Skin of body (tissue), 2 donors: ENCODE results near the gene GLDN. TPM values are rescaled to one million over a fixed set of nuclear protein-coding genes. Genes with fewer than 3 reads are reported as not detected.
A peak's percentile ranks its signal among the peaks of the same experiment; 100 is the strongest.

Experiments
- DNase-seq: peaks from one replicate; lab custom pipeline; 2025; lab: John Stamatoyannopoulos, UW
- total RNA-seq: library from RNA; depleted of rRNA; stranded (reverse); fragments of >200 nt; gene quantifications from one replicate; pipeline ENCODE4 v1.2.3, GENCODE V29; 2014

The GLDN gene
- total RNA-seq, 1 donor from 2014 or later = 14.4 TPM

GRCh38 chr15:51322621-51323296 lies 18.7 kb upstream of the GLDN start:
- peak; percentile 57 for DNase-seq

- no peak for DNase-seq
Measured at GRCh38 chr15:51323749-51324148, 17.7 kb upstream of the GLDN start.

GRCh38 chr15:51325167-51325566 lies 16.3 kb upstream of the GLDN start:
- no peak for DNase-seq

- no peak for DNase-seq
Measured at GRCh38 chr15:51327081-51327480, 14.4 kb upstream of the GLDN start.

- DNase-seq = no peak
Measured at GRCh38 chr15:51328926-51329325, 12.5 kb upstream of the GLDN start.

- no peak for DNase-seq
Measured at GRCh38 chr15:51331141-51331540, 10.3 kb upstream of the GLDN start.

GRCh38 chr15:51332206-51333147 lies 9.0 kb upstream of the GLDN start:
- no peak for DNase-seq

- no peak for DNase-seq
Measured at GRCh38 chr15:51333571-51333970, 7.9 kb upstream of the GLDN start.

- no peak for DNase-seq
Measured at GRCh38 chr15:51334011-51334451, 7.4 kb upstream of the GLDN start.

GRCh38 chr15:51335087-51335486 lies 6.4 kb upstream of the GLDN start:
- DNase-seq = no peak

GRCh38 chr15:51335538-51336410 lies 5.7 kb upstream of the GLDN start:
- DNase-seq = no peak

GRCh38 chr15:51338496-51338895 lies 3.0 kb upstream of the GLDN start, which contains the start of gene CYP19A1:
Gene CYP19A1, minus strand, starts transcription at chr15:51338596. Its CDS starts 95,684 bp downstream, at chr15:51242912.
- DNase-seq = no peak

GRCh38 chr15:51342227-51342999 lies 958 bp downstream of the GLDN start:
- DNase-seq = no peak

GRCh38 chr15:51343466-51343865 lies 2.0 kb downstream of the GLDN start:
- no peak for DNase-seq

- DNase-seq = no peak
Measured at GRCh38 chr15:51346136-51346535, 4.7 kb downstream of the GLDN start.

- no peak for DNase-seq
Measured at GRCh38 chr15:51348688-51349087, 7.2 kb downstream of the GLDN start.

GRCh38 chr15:51349156-51349844 lies 7.8 kb downstream of the GLDN start:
- peak; percentile 17 for DNase-seq

- no peak for DNase-seq
Measured at GRCh38 chr15:51350723-51351122, 9.3 kb downstream of the GLDN start.

GRCh38 chr15:51353976-51354375 lies 12.5 kb downstream of the GLDN start:
- DNase-seq = no peak

GRCh38 chr15:51355096-51355495 lies 13.6 kb downstream of the GLDN start:
- no peak for DNase-seq
